CD4-positive, alpha-beta T cell (primary cell): ENCODE data around the gene RETREG3. TPM values are rescaled to one million over a fixed set of nuclear protein-coding genes. Genes with fewer than 3 reads are reported as not detected.
"Not testable (repeated sequence)": the region's sequence is repeated elsewhere in the genome, so short reads cannot be mapped to it uniquely, and the experiment has no call there.

Experiments
- ATAC-seq: fragments of 200-7000 bp; cut with Tn5 transposase; one replicate; pipeline ENCODE4 v1.10.0; 2022; ENCODE audit warnings: mild to moderate bottlenecking; ENCODE audit not compliant: poor library complexity
- CTCF ChIA-PET: fragments of 350-600 bp; sonication (Branson Sonifier 250); formaldehyde crosslinking; loops from one replicate; lab custom pipeline; 2021; ENCODE audit warnings: antibody characterized with exemption, inconsistent platforms; lab: Charles Lee
- POLR2A ChIA-PET: fragments of 350-600 bp; sonication (Branson Sonifier 250); formaldehyde crosslinking; loops from one replicate; lab custom pipeline; 2021; ENCODE audit warnings: antibody characterized with exemption, inconsistent platforms; lab: Charles Lee
- DNase-seq, 14 experiments: peaks; one replicate each; pipeline ENCODE4 v3.0.0-alpha.2; 2013 to 2020; ENCODE audit warnings: mixed read lengths in 2 of 14
- H3K27ac ChIP-seq, 2 donors: one replicate each; pipeline versions ENCODE4 v1.5.1 to v1.7.0; 2013; ENCODE audit warnings: low read length in 2 of 2, low read depth in 1 of 2, mild to moderate bottlenecking in 1 of 2
- H3K27me3 ChIP-seq, 2 experiments: 1 replicate in 1 of 2; 2 replicates in 1 of 2; pipeline versions ENCODE4 v1.6.1 to v1.7.0; 2013; ENCODE audit warnings: low read length in 2 of 2, control low read depth in 1 of 2, mild to moderate bottlenecking in 1 of 2, moderate library complexity in 1 of 2; ENCODE audit not compliant: insufficient read depth in 2 of 2, control insufficient read depth in 1 of 2
- H3K36me3 ChIP-seq: one replicate; pipeline ENCODE4 v1.6.1; 2013; ENCODE audit warnings: low read length, control low read depth; ENCODE audit not compliant: insufficient read depth
- H3K4me1 ChIP-seq: one replicate; pipeline ENCODE4 v1.6.1; 2013; ENCODE audit warnings: low read length, control low read depth; ENCODE audit not compliant: insufficient read depth
- H3K4me3 ChIP-seq: one replicate; pipeline ENCODE4 v1.5.1; 2013; ENCODE audit warnings: mild to moderate bottlenecking, low read length, moderate library complexity
- H3K9me3 ChIP-seq, 2 experiments: 1 replicate in 1 of 2; 2 replicates in 1 of 2; pipeline versions ENCODE4 v1.6.1 to v1.7.0; 2013; ENCODE audit warnings: low read length in 2 of 2, mild to moderate bottlenecking in 2 of 2, control low read depth in 1 of 2, moderate library complexity in 1 of 2; ENCODE audit not compliant: control insufficient read depth in 1 of 2, insufficient read depth in 1 of 2
- H3K27ac Mint-ChIP-seq: one replicate; pipeline ENCODE4 v1.8.0; 2020; ENCODE audit warnings: mixed read lengths
- H3K27me3 Mint-ChIP-seq: one replicate; pipeline ENCODE4 v1.8.0; 2021; ENCODE audit warnings: mixed read lengths
- H3K36me3 Mint-ChIP-seq: one replicate; pipeline ENCODE4 v1.8.0; 2021; ENCODE audit warnings: low read depth, mixed read lengths
- H3K4me1 Mint-ChIP-seq: one replicate; pipeline ENCODE4 v1.8.0; 2021; ENCODE audit warnings: low read depth, mixed read lengths
- H3K4me3 Mint-ChIP-seq: one replicate; pipeline ENCODE4 v1.8.0; 2020; ENCODE audit warnings: mild to moderate bottlenecking, mixed read lengths
- H3K9me3 Mint-ChIP-seq: one replicate; pipeline ENCODE4 v1.8.0; 2020; ENCODE audit warnings: mixed read lengths
- CTCF ChIP-seq: fragments of 200-600 bp; IDR thresholded peaks from one replicate; pipeline ENCODE4 v1.8.0; 2022; ENCODE audit warnings: antibody characterized with exemption, mild to moderate bottlenecking
- intact Hi-C, 2 experiments: fragments of 100-400 bp; cut with DNase I in 1 of 2; cut with micrococcal nuclease in 1 of 2; formaldehyde crosslinking; loops; one replicate each; pipeline versions ENCODE4 v1.15.1 to v1.9.0; 2023 to 2025; cut with DNase I, micrococcal nuclease
- total RNA-seq, 174 experiments: library from RNA in 2 of 174; stranded (reverse) in 2 of 174; gene quantifications; one replicate each; pipeline ENCODE4 v1.2.3 and lab custom pipeline; 2021 to 2026

Gene RETREG3
- total RNA-seq, 2 experiments from 2014 or later = 46.7 to 48.7 TPM

- Mint-ChIP-seq H3K36me3 (no peaks in the 10 kb centered on the region), H3K27ac (no peak overlapping the region), H3K27me3 (no peaks in the 10 kb centered on the region), H3K9me3 (no peaks in the 10 kb centered on the region), H3K4me1 (peaks cover 16% of the 10 kb centered on the region), H3K4me3 (peak overlapping the region; percentile 35)
- Histone ChIP-seq H3K27ac (no peak overlapping the region), H3K36me3 (peaks cover 3% of the 10 kb centered on the region), H3K27me3 (no peaks in the 10 kb centered on the region), H3K4me1 (peaks cover 21% of the 10 kb centered on the region), H3K4me3 (peak overlapping the region; percentile 26), H3K9me3 (no peaks in the 10 kb centered on the region)
- intact Hi-C loops = loop anchor here in 1 of 2 experiments (1.0 kb wide), 1 partner anchor 28 kb away; no protein-coding TSS in a partner anchor
- ChIA-PET CTCF (interaction anchor here (0.6 to 1.2 kb wide), 6 partner anchors 11 to 449 kb away, joined by 3 to 5 read pairs (median 3); partner anchors contain the start of gene RPL27), POLR2A (interaction anchor here (0.6 to 2.1 kb wide), 9 partner anchors 11 to 61 kb away, joined by 3 to 20 read pairs (median 4); partner anchors contain the start of genes NAGLU, PSMC3IP, RETREG3 and TUBG1)
- peak; percentile 62 for TF ChIP-seq CTCF
- DNase-seq (peak; percentile 67 to 92 (median 80)), ATAC-seq (peak; percentile 97)
Observed at GRCh38 chr17:42548070-42548837, 60.9 kb downstream of the RETREG3 start.

- peaks cover 6% of the 10 kb centered on the region for H3K36me3 ChIP-seq
- H3K4me1 ChIP-seq = peaks cover 20% of the 10 kb centered on the region
- no peaks in the 10 kb centered on the region for H3K27me3 ChIP-seq
- Mint-ChIP-seq H3K4me1 (peaks cover 14% of the 10 kb centered on the region), H3K4me3 (no peak overlapping the region), H3K9me3 (no peaks in the 10 kb centered on the region), H3K36me3 (no peaks in the 10 kb centered on the region), H3K27ac (no peak overlapping the region), H3K27me3 (no peaks in the 10 kb centered on the region)
- H3K27ac ChIP-seq = no peak overlapping the region
- POLR2A ChIA-PET = interaction anchor here (0.8 to 2.1 kb wide), 8 partner anchors 10 to 62 kb away, joined by 3 to 20 read pairs (median 5); partner anchors contain the start of genes NAGLU, PSMC3IP, RETREG3 and TUBG1
- DNase-seq (no peak), ATAC-seq (no peak)
- H3K9me3 ChIP-seq = no peaks in the 10 kb centered on the region
- H3K4me3 ChIP-seq = no peak overlapping the region
- CTCF ChIA-PET = interaction anchor here (1.0 kb wide), 1 partner anchor 450 kb away, joined by 4 read pairs; the partner anchor contains the start of gene RPL27
- no peak for TF ChIP-seq CTCF
- intact Hi-C loops = loop anchor here in 1 of 2 experiments (1.0 kb wide), 1 partner anchor 29 kb away; no protein-coding TSS in a partner anchor
Observed at GRCh38 chr17:42547698-42548069, 61.5 kb downstream of the RETREG3 start.

- no peaks in the 10 kb centered on the region for H3K9me3 Mint-ChIP-seq
- H3K4me1 Mint-ChIP-seq = peaks cover 12% of the 10 kb centered on the region
- H3K36me3 Mint-ChIP-seq = no peaks in the 10 kb centered on the region
- ATAC-seq (no peak), DNase-seq (no peak)
- Histone ChIP-seq H3K9me3 (no peaks in the 10 kb centered on the region), H3K27me3 (no peaks in the 10 kb centered on the region), H3K27ac (no peak overlapping the region), H3K4me1 (peaks cover 20% of the 10 kb centered on the region), H3K4me3 (no peak overlapping the region), H3K36me3 (peaks cover 7% of the 10 kb centered on the region)
- intact Hi-C loops = no loop called here
- H3K27ac Mint-ChIP-seq = no peak overlapping the region
- no peak overlapping the region for H3K4me3 Mint-ChIP-seq
- no peak for TF ChIP-seq CTCF
- no peaks in the 10 kb centered on the region for H3K27me3 Mint-ChIP-seq
- POLR2A ChIA-PET = interaction anchor here (1.6 to 2.1 kb wide), 3 partner anchors 10 to 31 kb away, joined by 6 to 20 read pairs (median 9); partner anchors contain the start of genes NAGLU and PSMC3IP
- CTCF ChIA-PET = no interaction called here
Observed at GRCh38 chr17:42547001-42547461, 62.1 kb downstream of the RETREG3 start.

- CTCF ChIA-PET, H3K9me3 Mint-ChIP-seq, H3K4me3 ChIP-seq, H3K27me3 Mint-ChIP-seq, ATAC-seq, H3K36me3 Mint-ChIP-seq, POLR2A ChIA-PET, intact Hi-C loops, H3K27me3 ChIP-seq, H3K27ac ChIP-seq, H3K36me3 ChIP-seq, H3K9me3 ChIP-seq, H3K4me3 Mint-ChIP-seq, DNase-seq, H3K27ac Mint-ChIP-seq: not testable (repeated sequence)
- peaks cover 29% of the 10 kb centered on the region for H3K4me1 ChIP-seq
- H3K4me1 Mint-ChIP-seq = peaks cover 16% of the 10 kb centered on the region
Observed at GRCh38 chr17:42545755-42546505, 63.2 kb downstream of the RETREG3 start.
